H1 (cell line): ENCODE data around the gene OR5B21. TPM values are rescaled to one million over a fixed set of nuclear protein-coding genes. Genes with fewer than 3 reads are reported as not detected.

Source experiments
- CTCF ChIA-PET: fragments of 300-600 bp; sonication (Branson Sonifier 250); formaldehyde crosslinking; loops from one replicate; lab custom pipeline; 2021; ENCODE audit not compliant: partially characterized antibody; lab: Charles Lee
- POLR2A ChIA-PET: fragments of 300-600 bp; sonication (Branson Sonifier 250); formaldehyde crosslinking; loops from one replicate; lab custom pipeline; 2021; ENCODE audit warnings: inconsistent platforms; ENCODE audit not compliant: partially characterized antibody; lab: Charles Lee
- DNase-seq, 2 experiments: peaks; one replicate each; pipeline versions ENCODE4 v3.0.0 to v3.0.0-alpha.2; 2010 to 2022; ENCODE audit warnings: low spot score in 2 of 2, low read depth in 1 of 2, mixed read lengths in 1 of 2
- FAIRE-seq: peaks from 2 replicates; lab custom pipeline; 2011; peaks lifted over from hg19 to GRCh38; lab: Jason Lieb, UNC
- H2AFZ ChIP-seq: 2 replicates; pipeline ENCODE4 v1.8.1; 2012; ENCODE audit warnings: low read length, inconsistent platforms
- H2AK5ac ChIP-seq: 2 replicates; pipeline ENCODE4 v1.6.1; 2013; ENCODE audit warnings: low read depth, low read length
- H2BK120ac ChIP-seq: replicated peaks from 2 replicates; pipeline ENCODE3; 2013; ENCODE audit warnings: low read depth, low read length, inconsistent platforms
- H2BK12ac ChIP-seq: 2 replicates; pipeline ENCODE4 v1.6.1; 2013; ENCODE audit warnings: low read depth, low read length
- H2BK15ac ChIP-seq: 2 replicates; pipeline ENCODE4 v1.6.1; 2013; ENCODE audit warnings: low read length
- H2BK20ac ChIP-seq: 2 replicates; pipeline ENCODE4 v1.6.1; 2013; ENCODE audit warnings: low read length
- H2BK5ac ChIP-seq: 2 replicates; pipeline ENCODE4 v1.6.1; 2013; ENCODE audit warnings: low read depth, low read length
- H3K14ac ChIP-seq: 2 replicates; pipeline ENCODE4 v1.6.1; 2013; ENCODE audit warnings: inconsistent platforms; ENCODE audit not compliant: insufficient read length
- H3K18ac ChIP-seq: 2 replicates; pipeline ENCODE4 v1.6.1; 2013; ENCODE audit warnings: low read length; ENCODE audit errors: extremely low read depth
- H3K23ac ChIP-seq: 2 replicates; pipeline ENCODE4 v1.6.1; 2013; ENCODE audit warnings: inconsistent platforms; ENCODE audit not compliant: insufficient read length
- H3K23me2 ChIP-seq: 2 replicates; pipeline ENCODE4 v1.6.1; 2013; ENCODE audit warnings: low read depth, low read length
- H3K27ac ChIP-seq: 2 replicates; pipeline ENCODE4 v1.6.1; 2011; ENCODE audit warnings: low read depth, low read length, inconsistent platforms
- H3K27me3 ChIP-seq, 4 experiments: replicated peaks in 1 of 4; 1 replicate in 1 of 4; 2 replicates in 3 of 4; pipeline versions ENCODE4 v1.6.1 to v1.8.1; 2011 to 2013; ENCODE audit warnings: low read length in 3 of 4, mild to moderate bottlenecking in 3 of 4, inconsistent platforms in 2 of 4, mixed read lengths in 2 of 4, moderate library complexity in 1 of 4; ENCODE audit not compliant: control insufficient read depth in 3 of 4, insufficient read depth in 3 of 4; ENCODE audit errors: extremely low read depth in 1 of 4
- H3K36me3 ChIP-seq, 4 experiments: 2 replicates each; pipeline versions ENCODE4 v1.6.1 to v1.8.1; 2011 to 2013; ENCODE audit warnings: mild to moderate bottlenecking in 4 of 4, low read length in 3 of 4, moderate library complexity in 2 of 4, control low read depth in 1 of 4, inconsistent platforms in 1 of 4; ENCODE audit not compliant: insufficient read depth in 4 of 4, control insufficient read depth in 2 of 4
- H3K4ac ChIP-seq: replicated peaks from 2 replicates; pipeline ENCODE3; 2013; ENCODE audit warnings: low read length, low read depth, mixed read lengths, inconsistent platforms; ENCODE audit not compliant: insufficient read length
- H3K4me1 ChIP-seq, 4 experiments: replicated peaks in 1 of 4; 1 replicate in 1 of 4; 2 replicates in 3 of 4; pipeline versions ENCODE4 v1.6.1 to v1.8.1; 2011 to 2013; ENCODE audit warnings: low read length in 3 of 4, inconsistent platforms in 2 of 4, mixed read lengths in 1 of 4; ENCODE audit not compliant: insufficient read depth in 4 of 4, control insufficient read depth in 3 of 4
- H3K4me2 ChIP-seq, 2 experiments: 2 replicates each; pipeline versions ENCODE4 v1.6.1 to v1.8.1; 2011 to 2013; ENCODE audit warnings: low read depth in 2 of 2, low read length in 2 of 2, control low read depth in 1 of 2, inconsistent platforms in 1 of 2, mild to moderate bottlenecking in 1 of 2; ENCODE audit not compliant: insufficient read depth in 1 of 2
- H3K4me3 ChIP-seq, 4 experiments: fragments of 200-600, 300-600 bp in 1 of 4; sonication (generic), shearing (Covaris generic), sonication (Bioruptor Twin) in 1 of 4; 2 replicates each; pipeline versions ENCODE4 v1.5.1 to v1.8.1; 2011 to 2016; ENCODE audit warnings: low read length in 4 of 4, low read depth in 3 of 4, control low read depth in 2 of 4, inconsistent platforms in 2 of 4, mild to moderate bottlenecking in 2 of 4, mixed read lengths in 1 of 4, moderate library complexity in 1 of 4; ENCODE audit not compliant: insufficient read depth in 2 of 4; ENCODE audit errors: extremely low read depth in 1 of 4
- H3K56ac ChIP-seq: replicated peaks from 2 replicates; pipeline ENCODE3; 2013; ENCODE audit warnings: low read depth, mild to moderate bottlenecking, mixed read lengths, low read length, inconsistent platforms; ENCODE audit not compliant: insufficient read length
- H3K79me1 ChIP-seq: 2 replicates; pipeline ENCODE4 v1.6.1; 2013; ENCODE audit warnings: low read depth, low read length, control low read depth
- H3K79me2 ChIP-seq, 2 experiments: 2 replicates each; pipeline versions ENCODE4 v1.6.1 to v1.8.1; 2012 to 2013; ENCODE audit warnings: low read length in 2 of 2, mild to moderate bottlenecking in 2 of 2, inconsistent platforms in 1 of 2; ENCODE audit not compliant: insufficient read depth in 2 of 2, control insufficient read depth in 1 of 2
- H3K9ac ChIP-seq, 4 experiments: replicated peaks in 1 of 4; 1 replicate in 1 of 4; 2 replicates in 3 of 4; pipeline versions ENCODE4 v1.6.1 to v1.8.1; 2011 to 2013; ENCODE audit warnings: low read depth in 3 of 4, low read length in 3 of 4, control low read depth in 2 of 4, mild to moderate bottlenecking in 2 of 4, moderate library complexity in 2 of 4, inconsistent platforms in 1 of 4; ENCODE audit errors: extremely low read depth in 1 of 4
- H3K9me3 ChIP-seq, 2 experiments: 2 replicates each; pipeline versions ENCODE4 v1.6.1 to v1.8.1; 2012 to 2013; ENCODE audit warnings: mild to moderate bottlenecking in 2 of 2, moderate library complexity in 2 of 2, control low read depth in 1 of 2, inconsistent platforms in 1 of 2, low read depth in 1 of 2, low read length in 1 of 2, mixed read lengths in 1 of 2; ENCODE audit not compliant: insufficient read depth in 2 of 2
- H4K20me1 ChIP-seq, 2 experiments: replicated peaks in 1 of 2; 2 replicates each; pipeline versions ENCODE3 to v1.8.1; 2011 to 2013; ENCODE audit warnings: inconsistent platforms in 2 of 2, low read length in 2 of 2, mild to moderate bottlenecking in 1 of 2; ENCODE audit not compliant: insufficient read depth in 2 of 2, control insufficient read depth in 1 of 2
- H4K5ac ChIP-seq: 2 replicates; pipeline ENCODE4 v1.6.1; 2013; ENCODE audit warnings: low read length, low read depth, mixed read lengths, inconsistent platforms; ENCODE audit not compliant: insufficient read length
- H4K8ac ChIP-seq: 2 replicates; pipeline ENCODE4 v1.8.0; 2013; ENCODE audit warnings: mild to moderate bottlenecking, moderate library complexity, low read length, inconsistent platforms; ENCODE audit not compliant: insufficient read depth; ENCODE audit errors: extremely low read depth
- H4K91ac ChIP-seq: replicated peaks from 2 replicates; pipeline ENCODE3; 2013; ENCODE audit warnings: low read length, mixed read lengths, inconsistent platforms; ENCODE audit not compliant: insufficient read length
- BACH1 ChIP-seq: IDR thresholded peaks from 2 replicates; pipeline ENCODE4 v1.6.1; 2012; ENCODE audit warnings: low read length, improper control_type of control experiment
- CHD2 ChIP-seq: IDR thresholded peaks from 2 replicates; pipeline ENCODE4 v1.6.1; 2012; ENCODE audit warnings: low read length, improper control_type of control experiment
- EZH2 ChIP-seq: fragments of 200-600 bp; sonication (generic); IDR thresholded peaks from 2 replicates; pipeline ENCODE4 v1.7.1; 2012; ENCODE audit warnings: low read depth, mild to moderate bottlenecking, moderate library complexity, low read length, inconsistent platforms; ENCODE audit not compliant: severe bottlenecking
- GABPA ChIP-seq: IDR thresholded peaks from 2 replicates; pipeline ENCODE4 v1.6.1; 2011; ENCODE audit warnings: mild to moderate bottlenecking, low read length, moderate library complexity, borderline replicate concordance; ENCODE audit not compliant: insufficient read depth
- HDAC2 ChIP-seq, 2 experiments: fragments of 300-600 bp in 1 of 2; sonication (generic) in 1 of 2; IDR thresholded peaks; 2 replicates each; pipeline ENCODE4 v1.6.1; 2011 to 2012; ENCODE audit warnings: low read depth in 2 of 2, low read length in 2 of 2, mild to moderate bottlenecking in 2 of 2, moderate library complexity in 2 of 2, borderline replicate concordance in 1 of 2, inconsistent platforms in 1 of 2
- HDAC6 ChIP-seq: IDR thresholded peaks from one replicate; pipeline ENCODE4 v1.7.1; 2012; ENCODE audit warnings: low read depth, mild to moderate bottlenecking, inconsistent platforms, low read length, moderate library complexity
- JUN ChIP-seq: IDR thresholded peaks from 2 replicates; pipeline ENCODE4 v1.6.1; 2011; ENCODE audit warnings: low read depth, mild to moderate bottlenecking, improper control_type of control experiment, low read length
- KDM4A ChIP-seq: IDR thresholded peaks from one replicate; pipeline ENCODE4 v1.7.1; 2012; ENCODE audit warnings: low read depth, mild to moderate bottlenecking, moderate library complexity, low read length, inconsistent platforms; ENCODE audit not compliant: severe bottlenecking
- MAFK ChIP-seq: IDR thresholded peaks from 2 replicates; pipeline ENCODE4 v1.6.1; 2012; ENCODE audit warnings: low read depth, mild to moderate bottlenecking, improper control_type of control experiment, low read length
- POLR2A ChIP-seq, 2 experiments: IDR thresholded peaks; 1 replicate in 1 of 2; 2 replicates in 1 of 2; pipeline ENCODE4 v1.6.1; 2011; ENCODE audit warnings: low read depth in 2 of 2, low read length in 2 of 2, mild to moderate bottlenecking in 2 of 2; ENCODE audit errors: control extremely low read depth in 1 of 2
- RFX5 ChIP-seq: IDR thresholded peaks from 2 replicates; pipeline ENCODE4 v1.6.1; 2011; ENCODE audit warnings: low read depth, low read length, improper control_type of control experiment, borderline replicate concordance
- SP1 ChIP-seq: IDR thresholded peaks from 2 replicates; pipeline ENCODE4 v1.6.1; 2011; ENCODE audit warnings: low read depth, low read length
- SP2 ChIP-seq: IDR thresholded peaks from 2 replicates; pipeline ENCODE4 v1.6.1; 2012; ENCODE audit warnings: mild to moderate bottlenecking, low read length, inconsistent platforms
- SRF ChIP-seq: IDR thresholded peaks from 2 replicates; pipeline ENCODE4 v1.6.1; 2011; ENCODE audit warnings: mild to moderate bottlenecking, low read depth, low read length, moderate library complexity
- TAF1 ChIP-seq: IDR thresholded peaks from 2 replicates; pipeline ENCODE4 v1.6.1; 2011; ENCODE audit warnings: mild to moderate bottlenecking, low read depth, low read length
- polyA plus RNA-seq, 7 experiments: library from polyadenylated mRNA; depleted of rRNA in 3 of 7; stranded (reverse) in 5 of 7; unstranded in 2 of 7; fragments of >200 nt in 5 of 7; fragments of 200-250 nt in 2 of 7; gene quantifications; 1 replicate in 5 of 7; 2 replicates in 1 of 7; 4 replicates in 1 of 7; pipeline versions ENCODE4 v1.2.1 to v1.2.3, GENCODE V29; 2011 to 2013; ENCODE audit warnings: missing spikeins in 2 of 7, mixed read lengths in 2 of 7
- total RNA-seq: library from RNA; stranded (reverse); fragmentation: NEBNext Ultra II Directional; extraction: Animal tissue kit (Norgen Biotek cat#: 25700); gene quantifications from 2 replicates; pipeline ENCODE4 v1.2.1, GENCODE V29; 2021

Gene OR5B21
- total and polyA plus RNA-seq, 2 of the 8 experiments (the other 6 are each of a cell fraction or from before 2014, with no cell fraction given) = not detected

GRCh38 chr11:58494101-58494500 lies 13.8 kb downstream of the OR5B21 start:
- H3K4me2 ChIP-seq = no peak overlapping the region
- no peak overlapping the region for H3K14ac ChIP-seq
- H3K9me3 ChIP-seq = no peaks in the 10 kb centered on the region; a peak in 1 of 4 replicates
- no peak overlapping the region for H3K9ac ChIP-seq
- no peak overlapping the region for H3K18ac ChIP-seq
- H4K20me1 ChIP-seq = no peaks in the 10 kb centered on the region
- no peak overlapping the region for H3K4ac ChIP-seq
- no peak overlapping the region for H3K4me3 ChIP-seq
- no peak overlapping the region for H3K27ac ChIP-seq
- no peak overlapping the region for H2BK5ac ChIP-seq
- H3K27me3 ChIP-seq = no peaks in the 10 kb centered on the region; a peak in 1 of 7 replicates
- no peak overlapping the region for H2BK15ac ChIP-seq
- no peaks in the 10 kb centered on the region for H3K23me2 ChIP-seq
- no peak overlapping the region for H4K8ac ChIP-seq
- H3K79me1 ChIP-seq = no peaks in the 10 kb centered on the region
- H3K23ac ChIP-seq = no peak overlapping the region
- no peaks in the 10 kb centered on the region for H3K79me2 ChIP-seq
- no peak overlapping the region for H2BK120ac ChIP-seq
- H3K36me3 ChIP-seq = no peaks in the 10 kb centered on the region
- H3K56ac ChIP-seq = no peak overlapping the region
- DNase-seq (no peak), FAIRE-seq (no peak)
- no peak overlapping the region for H4K5ac ChIP-seq
- no peak overlapping the region for H2BK12ac ChIP-seq
- TF ChIP-seq GABPA = no peak
- no peak for TF ChIP-seq SP1
- TF ChIP-seq MAFK = no peak
- TF ChIP-seq HDAC2 (IDR thresholded peaks at IDR 0.05; ENCODE audit: borderline replicate concordance in 1 of 2, low read depth in 2 of 2, low read length in 2 of 2) = no peak
- TF ChIP-seq TAF1 = no peak
- no peak for TF ChIP-seq HDAC6
- no peak for TF ChIP-seq SRF
- no peak for TF ChIP-seq JUN
- TF ChIP-seq BACH1 = no peak
- no peak for TF ChIP-seq EZH2
- no peak for TF ChIP-seq KDM4A
- TF ChIP-seq SP2 = no peak
- no peak for TF ChIP-seq CHD2
- no peak for TF ChIP-seq POLR2A (IDR thresholded peaks at IDR 0.05; ENCODE audit: control extremely low read depth in 1 of 2, low read depth in 2 of 2, low read length in 2 of 2)
- no peak for TF ChIP-seq RFX5
- no peak overlapping the region for H2BK20ac ChIP-seq
- H4K91ac ChIP-seq = no peak overlapping the region
- POLR2A ChIA-PET = no interaction called here
- H3K4me1 ChIP-seq = no peaks in the 10 kb centered on the region
- H2AFZ ChIP-seq = no peak overlapping the region
- H2AK5ac ChIP-seq = no peak overlapping the region
- CTCF ChIA-PET = interaction anchor here (1.0 kb wide), 1 partner anchor 426 kb away, joined by 4 read pairs; no protein-coding TSS in a partner anchor
